RPMI7951 (cell line): Measurements from ENCODE around the gene NIPAL3. TPM values are rescaled to one million over a fixed set of nuclear protein-coding genes. Genes with fewer than 3 reads are reported as not detected.
A peak's percentile ranks its signal among the peaks of the same experiment; 100 is the strongest.

ENCODE experiments used
- DNase-seq: peaks from one replicate; pipeline ENCODE4 v3.0.0-alpha.2; 2012; ENCODE audit warnings: low read depth
- total RNA-seq: library from RNA; depleted of rRNA; stranded (reverse); fragments of >200 nt; shearing (Covaris generic); gene quantifications from 2 replicates; pipeline ENCODE4 v1.2.3, GENCODE V29; 2014; rRNA removed

Gene NIPAL3
- 17.5 TPM in 2 replicates for total RNA-seq

DNA sequence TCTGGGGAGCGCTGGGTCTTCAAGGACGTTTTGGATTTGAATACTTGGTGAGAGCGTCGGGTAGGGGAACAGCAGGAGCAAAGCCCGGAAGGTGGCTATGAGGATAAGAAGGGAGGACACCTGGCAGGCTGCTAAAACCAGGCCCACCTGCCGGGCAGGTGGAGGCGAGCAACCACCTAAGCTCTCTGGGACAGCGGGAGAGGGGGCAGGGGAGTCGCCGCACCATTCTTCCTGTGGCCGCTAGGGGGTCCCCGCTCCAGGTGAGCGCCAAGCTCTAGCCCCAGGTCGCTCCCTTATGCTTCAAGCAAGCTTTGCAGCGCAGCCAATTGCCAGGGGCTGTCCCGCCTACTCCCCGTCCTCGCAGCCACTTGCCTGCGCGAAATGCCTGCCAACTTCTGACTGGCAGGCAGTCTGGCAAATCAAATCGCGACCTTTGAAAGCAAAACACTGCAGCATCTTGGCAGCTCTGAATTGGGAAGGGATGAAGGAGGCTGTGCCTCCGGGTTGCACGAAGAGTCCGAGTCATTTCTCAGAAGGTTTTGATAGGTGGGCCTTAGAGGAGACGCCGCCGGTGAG lies at the start of gene NIPAL3:
Gene NIPAL3, plus strand, starts transcription at position 469 of the 576 bp plus-strand sequence. CDS start 3,746 bp downstream, outside the sequence.
- peak; percentile 98 for DNase-seq

DNA sequence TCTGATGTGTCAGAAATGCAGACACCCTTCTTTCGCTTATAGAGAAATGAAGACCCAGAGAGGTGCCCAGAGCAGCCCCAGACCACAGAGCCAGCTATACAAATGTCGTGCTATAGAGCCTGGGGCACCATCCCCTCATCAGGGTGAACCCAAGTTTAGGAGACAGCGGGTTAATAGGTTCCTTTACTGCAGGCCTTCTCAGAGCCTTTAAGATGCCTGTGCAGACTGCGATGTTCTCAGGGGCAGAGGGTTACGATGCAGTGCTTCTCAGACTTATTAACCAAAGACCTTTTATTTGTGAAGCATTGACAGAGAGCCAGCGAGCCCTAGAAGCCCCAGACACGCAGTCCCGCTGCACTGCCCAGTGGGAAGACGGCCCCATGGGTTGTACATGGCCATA lies 48.9 kb upstream of the NIPAL3 start:
- no peak for DNase-seq

DNA sequence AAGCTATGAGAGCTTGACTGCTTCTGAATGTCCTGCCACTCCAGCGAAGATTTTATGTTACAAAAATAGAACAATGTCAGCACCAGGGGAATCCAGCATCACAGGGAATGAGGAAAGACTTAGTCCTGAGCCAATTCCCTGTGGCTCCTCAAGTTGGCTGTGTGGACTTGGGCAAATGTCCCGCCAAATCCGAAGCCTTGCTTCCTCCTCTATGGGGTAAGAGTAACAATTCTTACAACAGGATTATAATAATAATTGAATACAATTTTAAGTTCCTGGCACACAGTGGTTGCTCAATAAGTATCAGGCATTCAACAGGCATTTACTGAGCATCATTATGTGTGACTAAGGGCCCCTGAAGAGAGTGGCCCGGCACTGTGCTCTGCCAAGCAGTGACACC lies 46.4 kb upstream of the NIPAL3 start:
- DNase-seq = no peak

DNA sequence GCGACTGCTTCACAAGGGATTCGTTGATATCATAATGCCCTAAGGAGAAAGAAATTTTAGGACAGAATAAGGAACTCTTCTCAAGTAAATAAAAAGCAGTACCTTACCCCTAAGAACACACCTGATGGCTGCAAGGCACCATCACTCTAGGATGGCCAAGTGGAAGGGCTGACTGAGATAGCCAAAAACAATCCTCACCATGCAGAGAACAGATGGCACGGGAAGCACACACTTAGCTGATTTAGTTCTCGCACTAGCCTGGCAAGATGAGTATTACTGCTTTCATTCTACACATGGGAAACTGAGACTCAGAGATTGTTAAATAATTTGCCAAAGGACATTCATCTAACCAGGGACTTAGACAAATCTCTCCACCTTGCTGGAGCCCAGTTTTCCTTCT lies 45.8 kb upstream of the NIPAL3 start:
- no peak for DNase-seq

DNA sequence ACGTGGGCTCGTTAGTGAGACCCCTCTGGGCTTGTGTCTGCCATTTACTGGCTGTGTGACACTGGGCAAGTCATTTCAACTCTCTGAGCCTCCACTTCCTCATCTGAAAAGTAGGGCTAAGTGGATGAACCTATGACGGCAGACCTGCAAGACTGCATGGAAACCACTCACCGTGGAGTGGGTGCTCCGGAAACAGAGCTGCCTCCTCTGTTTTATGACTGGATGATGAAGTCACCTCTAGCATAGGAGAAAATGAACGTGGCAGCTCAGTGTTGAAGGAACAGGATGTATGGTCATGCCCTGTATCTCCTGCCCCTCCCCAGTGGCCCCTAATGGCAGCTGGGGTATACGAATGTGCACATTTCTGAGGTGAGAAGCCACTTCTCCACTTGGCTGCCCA lies 42.6 kb upstream of the NIPAL3 start:
- no peak for DNase-seq

DNA sequence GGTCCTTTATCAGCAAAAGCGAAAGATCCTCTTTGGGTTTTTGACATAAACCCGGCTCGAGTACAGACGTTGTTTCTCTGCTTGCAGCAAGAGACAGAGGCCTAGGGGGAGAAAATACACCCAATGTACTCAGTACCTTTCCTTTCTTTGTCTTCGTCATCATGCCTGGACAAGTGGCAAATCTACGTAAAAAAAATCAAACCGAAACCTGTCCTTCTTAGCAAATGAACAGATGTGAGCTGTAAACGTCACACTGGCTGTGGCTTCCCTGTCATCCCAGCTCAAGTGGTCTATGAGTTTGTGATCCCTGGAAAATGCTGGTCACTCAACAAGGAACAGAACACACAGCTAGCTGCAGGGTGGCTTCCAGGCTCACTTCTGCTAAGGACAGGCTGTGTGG lies 41.9 kb upstream of the NIPAL3 start:
- no peak for DNase-seq

DNA sequence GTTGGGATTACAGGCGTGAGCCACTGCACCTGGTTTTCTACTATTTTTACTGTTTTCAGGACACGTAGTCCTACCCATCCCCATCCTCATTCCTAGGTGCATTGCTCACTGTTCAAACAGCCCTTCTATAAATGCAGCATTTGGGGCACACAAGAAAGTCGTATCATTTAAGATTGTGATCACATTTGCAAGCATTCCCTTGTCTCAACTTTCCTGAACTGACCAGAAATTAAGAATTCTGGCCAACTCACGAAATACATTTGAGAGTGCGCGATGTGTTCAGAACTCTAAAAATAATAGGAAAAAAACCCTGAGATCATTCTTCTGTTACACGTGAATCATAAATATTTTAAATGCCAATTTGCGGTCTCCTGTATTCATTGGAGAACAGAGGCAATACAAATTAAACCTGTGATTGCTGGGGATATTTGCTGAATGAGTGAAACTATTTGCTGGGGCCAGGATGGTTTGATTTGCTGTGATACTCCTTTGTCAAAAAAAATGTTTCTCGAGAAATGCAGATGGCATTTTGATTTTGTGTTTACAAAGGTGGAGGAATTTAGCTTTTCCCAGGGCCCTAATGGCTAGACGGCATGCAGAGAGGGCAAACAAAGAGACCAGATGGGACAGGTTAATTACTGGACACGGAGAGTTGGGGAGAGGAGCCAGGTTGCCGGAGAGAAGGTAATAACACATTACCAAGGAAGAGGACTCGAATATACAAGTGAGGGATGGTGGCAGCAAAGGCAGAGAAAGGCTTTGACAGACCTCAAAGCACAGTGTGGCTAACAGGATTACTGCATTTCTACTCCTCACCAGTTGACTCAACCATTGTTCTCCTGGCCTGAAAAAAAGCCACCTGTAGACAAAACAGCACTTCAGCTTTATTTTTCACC lies 40.5 kb upstream of the NIPAL3 start:
- DNase-seq = no peak

DNA sequence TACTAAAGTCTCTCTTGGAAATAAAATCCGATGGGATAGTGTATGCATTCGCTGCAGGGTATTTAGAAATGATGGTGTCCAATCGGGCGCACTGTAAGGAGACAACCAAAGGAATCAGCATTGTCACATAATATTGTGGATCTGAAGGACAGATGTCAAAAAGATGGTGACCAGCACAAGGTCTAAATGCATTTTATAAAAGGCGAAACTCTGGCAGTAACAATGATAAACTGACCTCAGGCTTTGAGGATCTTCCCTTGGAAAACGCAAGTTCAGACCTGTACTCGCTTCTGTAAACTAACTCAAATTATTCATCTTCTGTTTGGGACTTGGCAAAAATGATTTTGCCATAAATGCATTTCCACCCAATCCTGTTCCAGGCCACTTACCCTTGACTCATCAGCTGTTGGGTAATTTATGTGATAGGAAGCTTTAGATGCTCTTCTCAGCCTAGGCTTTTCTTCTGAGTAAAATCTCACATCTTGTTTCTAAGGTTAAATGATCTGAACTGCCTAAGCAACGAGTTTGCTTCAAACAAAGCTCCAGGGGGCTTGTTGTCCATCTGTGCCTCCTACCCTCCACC lies 35.8 kb upstream of the NIPAL3 start:
- DNase-seq = no peak

DNA sequence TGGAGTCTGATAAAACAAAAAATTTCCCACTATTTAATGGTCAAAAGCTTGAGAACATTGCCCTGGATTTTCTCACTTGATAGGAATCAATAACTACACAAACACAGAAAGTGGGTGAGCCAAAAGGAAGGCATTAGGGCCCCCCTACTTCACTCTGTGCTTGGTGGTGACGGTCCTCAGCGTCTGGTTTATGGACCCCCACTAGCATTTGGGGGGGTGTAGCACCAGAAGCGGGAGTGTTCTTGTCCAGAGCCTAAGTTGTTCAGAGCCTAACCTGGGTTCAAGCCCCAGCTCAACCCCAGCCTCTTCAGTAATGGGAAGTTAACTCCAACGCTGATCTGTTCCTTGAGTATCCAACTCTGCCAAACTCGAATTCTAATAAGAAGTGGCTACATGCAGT lies 35.1 kb upstream of the NIPAL3 start:
- DNase-seq = no peak

DNA sequence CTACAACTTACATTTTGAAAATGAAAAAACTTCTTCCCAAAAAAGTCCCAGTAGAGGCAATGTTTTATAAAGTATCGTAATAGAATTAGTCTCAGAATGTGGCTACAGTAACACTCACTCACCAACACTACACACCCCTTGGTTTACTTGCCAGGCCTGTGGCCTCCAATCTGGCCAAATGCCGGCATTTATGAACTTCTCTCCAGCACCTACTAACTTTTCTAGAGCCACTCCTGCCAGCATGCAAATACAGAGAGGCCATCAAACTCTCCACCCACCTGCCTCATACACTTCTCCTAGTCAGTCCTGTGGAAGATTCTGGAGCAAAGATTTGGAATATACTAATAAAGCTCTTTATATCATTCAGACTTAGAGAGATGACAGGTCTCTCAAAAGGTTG lies 34.3 kb upstream of the NIPAL3 start:
- no peak for DNase-seq

DNA sequence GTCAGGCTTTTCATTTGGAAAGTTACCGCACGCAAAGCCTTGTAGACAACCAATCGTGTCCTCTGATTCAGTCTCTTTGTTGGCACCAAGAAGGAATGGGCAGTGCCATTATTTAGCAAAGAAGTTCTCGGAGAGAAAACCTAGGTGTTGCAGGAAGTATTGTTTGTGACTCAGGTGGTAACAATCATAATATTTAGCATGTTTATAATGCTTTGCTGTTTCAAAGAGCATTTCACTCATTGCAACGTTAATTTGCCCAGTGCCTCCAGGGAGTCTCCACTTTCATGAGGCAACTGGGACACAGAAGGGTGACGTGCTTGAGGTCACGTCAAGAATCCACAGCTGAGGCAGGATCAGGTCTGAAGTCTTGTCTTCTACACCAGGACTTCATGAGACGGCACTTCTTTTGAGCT lies 33.4 kb upstream of the NIPAL3 start:
- DNase-seq = no peak

DNA sequence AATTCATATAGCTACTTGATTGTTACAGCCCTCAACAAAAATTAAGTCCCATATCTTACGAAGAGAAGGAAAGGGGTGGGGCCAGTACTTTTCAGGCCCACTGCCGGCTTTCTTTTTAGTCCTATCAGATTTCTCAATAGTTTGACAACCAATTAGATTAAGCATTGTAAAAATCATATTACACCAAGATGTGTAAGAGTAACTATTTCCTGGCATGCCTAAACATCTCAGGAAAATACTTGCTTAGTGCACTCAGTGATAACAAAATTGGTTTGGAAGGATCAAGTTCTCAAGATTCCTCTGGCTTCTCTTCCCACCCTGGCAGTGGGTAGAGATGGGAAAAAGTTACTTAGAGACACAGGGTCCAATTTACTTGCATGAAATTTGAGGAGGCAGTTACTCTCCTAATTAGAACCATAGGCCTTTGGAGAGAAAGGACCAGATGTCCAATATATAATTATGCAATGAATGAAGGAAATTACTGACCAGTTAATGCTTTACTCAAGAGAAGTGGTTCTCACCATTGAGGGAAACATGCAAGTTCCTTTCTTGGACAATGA lies 32.1 kb upstream of the NIPAL3 start:
- DNase-seq = no peak

DNA sequence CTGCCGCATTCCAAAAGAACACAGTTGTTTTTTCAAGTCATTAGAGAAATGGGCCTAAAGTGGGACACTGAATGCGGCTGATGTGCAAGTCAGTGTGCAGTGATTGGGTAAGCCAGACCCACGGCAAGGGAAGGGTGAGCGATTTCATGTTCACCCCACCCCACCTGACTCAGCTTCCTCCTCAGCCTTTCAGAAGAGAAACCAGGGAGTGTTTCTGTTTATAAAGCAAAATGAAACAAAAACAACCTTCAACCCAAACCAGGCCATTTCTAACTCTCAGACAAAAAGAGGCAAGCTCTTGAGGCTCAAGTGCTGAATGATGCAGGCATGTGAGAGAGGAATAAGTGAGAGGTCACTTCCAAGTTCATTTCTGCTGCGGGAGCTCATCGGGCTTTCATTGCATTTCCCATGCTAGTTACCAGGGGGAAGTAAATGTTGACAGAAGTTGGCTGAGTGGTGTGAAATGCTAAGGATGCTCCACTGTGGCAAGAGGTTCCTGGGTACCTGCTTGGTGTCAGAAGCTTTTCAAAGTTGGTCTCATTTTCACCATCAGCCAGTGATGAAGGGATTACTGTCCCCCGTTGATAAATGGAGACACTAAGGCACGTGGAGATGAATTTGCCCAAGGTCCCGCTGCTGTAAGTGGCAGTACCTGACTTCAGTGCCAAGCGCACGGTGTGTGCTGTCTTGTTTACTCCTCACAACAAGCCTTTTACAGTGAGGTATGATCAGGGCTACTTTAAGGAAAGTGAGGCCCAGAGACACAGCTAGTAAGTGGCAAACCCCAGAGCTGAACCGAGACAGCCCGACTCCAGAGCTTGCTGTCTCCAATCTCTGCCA lies 31.1 kb upstream of the NIPAL3 start:
- DNase-seq = peak; percentile 28

DNA sequence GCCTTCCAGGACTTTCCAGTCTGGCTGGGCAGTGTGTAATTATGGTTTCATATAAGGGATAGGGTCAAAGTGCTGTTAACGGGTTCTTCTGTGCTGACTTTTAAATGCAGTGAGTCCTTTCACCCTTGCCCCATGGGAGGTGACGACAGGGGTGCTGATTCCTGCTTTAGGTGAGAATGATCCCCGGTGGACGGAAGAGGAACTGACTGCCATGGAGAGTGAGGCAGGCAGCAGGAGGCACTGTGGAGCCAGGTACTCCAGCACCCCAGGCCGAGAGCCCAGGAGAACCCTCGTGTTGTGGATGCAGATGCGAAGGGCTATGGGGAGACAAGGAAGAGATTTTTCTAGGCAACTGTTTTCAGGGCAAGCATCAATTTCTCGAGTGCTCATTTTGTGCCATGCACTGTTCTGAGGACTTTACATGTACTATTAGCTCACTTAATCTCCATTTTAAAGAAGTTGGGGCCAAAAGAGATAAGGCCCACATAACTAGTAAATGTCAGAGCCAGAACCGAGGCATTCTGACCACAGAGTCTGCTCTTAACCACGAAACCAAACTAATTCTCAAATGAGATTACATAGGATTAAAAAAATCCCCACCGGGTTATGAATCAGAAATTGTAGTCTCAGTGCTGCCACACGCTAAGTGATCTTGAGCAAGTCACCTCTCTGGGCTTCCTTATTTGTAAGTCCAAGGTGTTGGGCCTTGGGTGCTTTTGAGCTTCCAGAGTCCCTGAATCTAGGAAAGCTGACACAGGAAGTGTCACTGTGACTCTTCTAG lies 30.3 kb upstream of the NIPAL3 start:
- DNase-seq = no peak

DNA sequence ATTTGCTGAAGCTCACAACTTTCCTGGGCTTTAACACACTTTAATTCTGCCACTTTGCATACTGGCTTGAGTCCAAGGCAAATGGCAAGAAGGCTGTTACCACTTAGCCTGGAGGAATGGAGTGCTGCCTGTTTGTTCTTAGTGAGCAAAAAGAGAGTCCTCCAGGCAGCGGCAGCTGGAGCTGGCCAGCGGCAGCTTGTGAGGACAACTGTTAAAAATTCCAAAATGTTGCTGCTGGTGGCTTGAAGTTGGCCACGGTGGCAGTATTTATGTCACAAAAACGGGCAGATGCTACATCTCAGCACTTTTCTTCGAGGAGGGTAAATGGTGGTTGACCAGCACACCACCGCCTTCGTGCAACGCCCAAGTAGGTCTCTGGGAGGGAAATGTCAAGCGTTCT lies 29.4 kb upstream of the NIPAL3 start:
- DNase-seq = peak; percentile 52

DNA sequence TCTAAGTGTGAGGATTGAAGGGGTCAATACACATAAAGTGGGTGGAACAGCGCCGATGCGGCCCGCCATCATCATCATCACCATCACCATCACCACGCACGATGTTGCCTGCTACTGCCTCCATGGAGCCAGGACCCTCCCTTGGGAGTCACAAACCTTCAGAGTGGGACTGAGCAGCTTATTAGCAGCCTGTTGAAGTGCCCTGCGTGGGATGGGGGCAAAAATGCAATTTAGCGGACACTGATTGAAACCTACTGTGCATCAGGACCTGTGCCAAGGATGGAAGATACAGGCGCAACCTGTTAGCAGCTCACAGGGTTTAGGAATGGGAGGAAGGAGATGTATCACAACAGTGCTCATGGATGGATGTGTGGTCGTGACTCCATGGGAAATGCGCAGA lies 28.7 kb upstream of the NIPAL3 start:
- DNase-seq = no peak

DNA sequence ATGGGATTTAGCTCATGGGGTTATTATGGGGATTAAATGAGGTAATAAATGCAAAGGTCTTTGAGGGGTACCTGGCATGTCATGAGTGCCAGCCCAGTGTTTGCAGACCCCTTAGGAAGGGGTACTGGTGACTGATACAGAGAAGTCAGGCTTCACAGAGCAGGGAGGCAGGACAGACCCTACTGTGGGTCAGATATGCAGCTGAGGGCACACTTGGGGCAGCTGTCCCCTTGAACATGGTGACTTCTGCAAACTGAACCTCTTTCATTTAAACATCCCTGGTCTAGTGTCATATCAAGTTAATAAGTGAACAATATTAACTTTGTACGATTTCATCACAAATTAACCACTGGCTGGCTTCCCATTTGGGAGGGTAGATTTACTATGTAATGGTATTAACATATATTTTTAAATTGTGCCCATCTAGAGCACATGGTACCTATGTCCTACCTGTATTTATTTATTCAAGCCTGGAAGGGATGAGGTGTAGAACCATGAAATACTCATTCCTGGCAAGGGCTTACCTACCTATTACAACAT lies 27.9 kb upstream of the NIPAL3 start:
- DNase-seq = no peak

DNA sequence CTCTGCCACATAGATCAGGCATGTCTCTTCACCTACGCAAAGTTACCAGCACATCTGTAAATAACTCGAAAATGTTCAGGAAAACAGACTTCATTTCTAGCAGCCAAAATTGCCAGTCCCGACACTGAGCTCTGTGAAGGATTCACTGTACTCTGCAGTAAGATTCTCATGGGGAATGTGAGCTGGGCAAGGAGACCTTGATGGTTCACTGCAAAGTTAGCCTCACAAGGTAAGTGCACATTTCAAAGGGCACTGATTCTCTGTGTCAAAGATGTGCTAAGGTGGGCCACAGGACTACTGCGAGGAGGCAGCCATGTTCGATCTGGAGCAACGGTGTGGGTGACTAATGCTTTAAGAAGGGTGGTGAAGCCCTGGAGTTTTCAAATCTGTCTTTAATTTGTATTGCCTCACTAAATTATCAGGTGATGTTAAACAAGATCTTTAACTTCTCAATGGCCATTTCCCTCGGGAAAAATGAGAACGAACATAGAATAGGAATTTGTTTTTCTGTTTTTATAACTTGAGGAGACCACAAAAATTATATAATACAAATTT lies 27.2 kb upstream of the NIPAL3 start:
- DNase-seq = no peak

DNA sequence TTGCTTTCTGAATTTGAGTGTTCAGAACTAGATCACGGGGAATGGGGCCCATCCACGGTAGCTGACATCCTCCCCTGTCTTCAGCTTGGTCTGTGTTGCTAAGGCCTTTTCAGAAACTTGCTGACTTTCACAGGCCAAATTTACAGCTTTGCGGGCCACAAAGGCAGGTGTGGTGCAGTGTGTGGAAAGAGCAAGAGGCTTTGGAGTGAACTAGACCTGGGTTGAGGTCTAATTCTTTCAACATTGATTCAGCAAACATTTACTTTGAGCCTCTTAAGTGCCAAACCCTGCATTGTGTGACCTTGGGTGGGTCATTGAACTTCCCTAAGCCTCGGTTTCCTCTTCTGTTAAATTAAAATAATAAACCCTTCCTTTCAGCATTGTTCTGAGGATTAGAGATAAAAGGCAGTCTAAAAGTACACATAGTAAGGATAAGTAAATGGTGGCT lies 26.3 kb upstream of the NIPAL3 start:
- DNase-seq = no peak
